Measurements from ENCODE around the gene PGAM2.

The PGAM2 gene

GRCh38 chr7:44061645-44062179, 3.7 kb downstream of the PGAM2 start:
- TF ChIP-seq CTCF (conservative IDR thresholded peaks at IDR 0.05; ENCODE audit: control insufficient read depth, insufficient read depth, low read depth, low read length) = no peak
- no peak overlapping the region for H3K4me3 ChIP-seq (ENCODE audit: control insufficient read depth, low read depth, low read length)
- DNase-seq (ENCODE audit: low read depth) = no peak

- no peak for DNase-seq (ENCODE audit: low read depth)
- H3K4me3 ChIP-seq (ENCODE audit: control insufficient read depth, low read depth, low read length) = no peak overlapping the region
- no peak for TF ChIP-seq CTCF (conservative IDR thresholded peaks at IDR 0.05; ENCODE audit: control insufficient read depth, insufficient read depth, low read depth, low read length)
Observed at GRCh38 chr7:44060948-44061644, 4.3 kb downstream of the PGAM2 start.

GRCh38 chr7:44060091-44060947, 5.0 kb downstream of the PGAM2 start:
- no peak for TF ChIP-seq CTCF (conservative IDR thresholded peaks at IDR 0.05; ENCODE audit: control insufficient read depth, insufficient read depth, low read depth, low read length)
- H3K4me3 ChIP-seq (ENCODE audit: control insufficient read depth, low read depth, low read length) = no peak overlapping the region
- no peak for DNase-seq (ENCODE audit: low read depth)

GRCh38 chr7:44059219-44060090, 5.9 kb downstream of the PGAM2 start:
- TF ChIP-seq CTCF (conservative IDR thresholded peaks at IDR 0.05; ENCODE audit: control insufficient read depth, insufficient read depth, low read depth, low read length) = no peak
- no peak overlapping the region for H3K4me3 ChIP-seq (ENCODE audit: control insufficient read depth, low read depth, low read length)
- DNase-seq (ENCODE audit: low read depth) = no peak

- no peak for DNase-seq (ENCODE audit: low read depth)
- no peak for TF ChIP-seq CTCF (conservative IDR thresholded peaks at IDR 0.05; ENCODE audit: control insufficient read depth, insufficient read depth, low read depth, low read length)
- H3K4me3 ChIP-seq (ENCODE audit: control insufficient read depth, low read depth, low read length) = no peak overlapping the region
Observed at GRCh38 chr7:44058759-44059218, 6.6 kb downstream of the PGAM2 start.

All from fibroblast of mammary gland (primary cell).